A549 (cell line): ENCODE measurements around the gene C1orf21. TPM values are rescaled to one million over a fixed set of nuclear protein-coding genes. Genes with fewer than 3 reads are reported as not detected.

Experiments used
- ATAC-seq, 2 experiments: fragments of 200-7000 bp in 1 of 2; fragments of >200 bp in 1 of 2; cut with Nextera tagmentation in 1 of 2; cut with Tn5 transposase in 1 of 2; 3 replicates each; pipeline versions ENCODE4 v1.8.0 to v1.9.1; 2018 to 2020; ENCODE audit warnings: mild to moderate bottlenecking in 1 of 2, moderate library complexity in 1 of 2
- CTCF ChIA-PET: fragments of 300-600 bp; sonication (Branson Sonifier 250); formaldehyde crosslinking; extraction: SDS; loops from one replicate; lab custom pipeline; 2021; ENCODE audit warnings: antibody characterized with exemption, inconsistent platforms; lab: Yijun Ruan, JAX
- POLR2A ChIA-PET: fragments of 350-600 bp; formaldehyde crosslinking; extraction: SDS; loops from one replicate; lab custom pipeline; 2021; ENCODE audit warnings: antibody characterized with exemption, inconsistent platforms; lab: Yijun Ruan, JAX
- DNase-seq, 2 experiments: peaks; one replicate each; pipeline versions ENCODE4 v3.0.0 to v3.0.0-alpha.2; 2011 to 2016; ENCODE audit warnings: low read depth in 1 of 2, low spot score in 1 of 2
- FAIRE-seq: peaks from 2 replicates; lab custom pipeline; 2011; peaks lifted over from hg19 to GRCh38; lab: Jason Lieb, UNC
- H3K27ac ChIP-seq, 2 experiments: fragments of >200 bp; sonication (Bioruptor Twin); formaldehyde crosslinking; 3 replicates each; pipeline ENCODE4 v1.5.1; 2016 to 2017
- H3K4me1 ChIP-seq: fragments of >200 bp; sonication (Bioruptor Twin); formaldehyde crosslinking; 3 replicates; pipeline ENCODE4 v1.6.1; 2016
- H3K4me2 ChIP-seq: fragments of >200 bp; sonication (Bioruptor Twin); formaldehyde crosslinking; 3 replicates; pipeline ENCODE4 v1.6.1; 2016
- H3K4me3 ChIP-seq: fragments of >200 bp; sonication (Bioruptor Twin); formaldehyde crosslinking; 3 replicates; pipeline ENCODE4 v1.5.1; 2016
- H3K9me3 ChIP-seq: fragments of >200 bp; sonication (Bioruptor Twin); formaldehyde crosslinking; 3 replicates; pipeline ENCODE4 v1.6.1; 2016
- ATOH8 ChIP-seq: fragments of 250-450 bp; sonication (Bioruptor Pico); IDR thresholded peaks from 2 replicates; pipeline ENCODE4 v1.5.0; 2020; ENCODE audit warnings: low read depth, mild to moderate bottlenecking, moderate library complexity
- BCL3 ChIP-seq: fragments of >200 bp; sonication (Bioruptor Twin); formaldehyde crosslinking; IDR thresholded peaks from 3 replicates; pipeline ENCODE4 v1.6.1; 2016
- CBX8 ChIP-seq: fragments of 200-600 bp; sonication (generic); IDR thresholded peaks from 2 replicates; pipeline ENCODE4 v1.6.1; 2016
- CEBPB ChIP-seq, 2 experiments: fragments of >200 bp in 1 of 2; sonication (Bioruptor Twin) in 1 of 2; formaldehyde crosslinking in 1 of 2; IDR thresholded peaks; 2 replicates each; pipeline ENCODE4 v1.6.1; 2012 to 2016
- CHD2 ChIP-seq: fragments of 150-350 bp; IDR thresholded peaks from 2 replicates; pipeline ENCODE4 v1.6.1; 2014; ENCODE audit warnings: low read length; ENCODE audit not compliant: partially characterized antibody
- CTCF ChIP-seq: fragments of >200 bp; sonication (Bioruptor Twin); formaldehyde crosslinking; IDR thresholded peaks from 3 replicates; pipeline ENCODE4 v1.5.1; 2016
- EHF ChIP-seq: fragments of 250-450 bp; sonication (Bioruptor Pico); IDR thresholded peaks from 2 replicates; pipeline ENCODE4 v1.5.0; 2020; ENCODE audit warnings: mild to moderate bottlenecking
- EP300 ChIP-seq, 2 experiments: fragments of >200 bp; sonication (Bioruptor Twin); formaldehyde crosslinking; IDR thresholded peaks; 2 replicates in 1 of 2; 3 replicates in 1 of 2; pipeline ENCODE4 v1.6.1; 2016 to 2017
- ESRRA ChIP-seq: fragments of 150-350 bp; IDR thresholded peaks from 2 replicates; pipeline ENCODE4 v1.6.1; 2014; ENCODE audit warnings: mild to moderate bottlenecking, low read length, borderline replicate concordance
- HDAC2 ChIP-seq: fragments of 200-600 bp; sonication (generic); IDR thresholded peaks from 2 replicates; pipeline ENCODE4 v1.6.1; 2016
- HMGXB4 ChIP-seq: fragments of 250-450 bp; sonication (Bioruptor Pico); IDR thresholded peaks from 2 replicates; pipeline ENCODE4 v1.5.0; 2021; ENCODE audit warnings: mild to moderate bottlenecking, moderate library complexity, borderline replicate concordance
- HOXB13 ChIP-seq: fragments of 250-450 bp; sonication (Bioruptor Pico); IDR thresholded peaks from 2 replicates; pipeline ENCODE4 v1.5.0; 2020; ENCODE audit warnings: low read depth, mild to moderate bottlenecking, moderate library complexity
- JUN ChIP-seq, 2 experiments: fragments of >200 bp; sonication (Bioruptor Twin); formaldehyde crosslinking; IDR thresholded peaks; 2 replicates in 1 of 2; 3 replicates in 1 of 2; pipeline ENCODE4 v1.6.1; 2016 to 2017
- JUNB ChIP-seq: fragments of >200 bp; sonication (Bioruptor Twin); formaldehyde crosslinking; IDR thresholded peaks from 2 replicates; pipeline ENCODE4 v1.6.1; 2016
- KDM1A ChIP-seq: fragments of 200-600 bp; sonication (generic); IDR thresholded peaks from 2 replicates; pipeline ENCODE4 v1.6.1; 2016; ENCODE audit warnings: low read depth, mild to moderate bottlenecking
- MAFK ChIP-seq: fragments of 450-650 bp; IDR thresholded peaks from 2 replicates; pipeline ENCODE4 v1.6.1; 2014; ENCODE audit not compliant: partially characterized antibody
- MYC ChIP-seq: IDR thresholded peaks from 2 replicates; pipeline ENCODE4 v1.6.1; 2012; ENCODE audit warnings: mild to moderate bottlenecking, inconsistent platforms, low read length, improper control_type of control experiment, borderline replicate concordance
- NFE2L2 ChIP-seq: fragments of 150-350 bp; conservative IDR thresholded peaks from 2 replicates; pipeline ENCODE4 v1.6.1; 2014; ENCODE audit warnings: low read length
- POLR2AphosphoS2 ChIP-seq: conservative IDR thresholded peaks from 2 replicates; pipeline ENCODE4 v1.6.1; 2012; ENCODE audit warnings: low read length, improper control_type of control experiment, inconsistent platforms
- RCOR1 ChIP-seq: fragments of 150-350 bp; IDR thresholded peaks from 2 replicates; pipeline ENCODE4 v1.6.1; 2014; ENCODE audit warnings: antibody characterized with exemption, low read length, low read depth
- RFX5 ChIP-seq: fragments of 450-650 bp; IDR thresholded peaks from 2 replicates; pipeline ENCODE4 v1.7.1; 2014; ENCODE audit warnings: antibody characterized with exemption, mild to moderate bottlenecking, moderate library complexity
- RNF2 ChIP-seq: fragments of 200-600 bp; sonication (generic); IDR thresholded peaks from 2 replicates; pipeline ENCODE4 v1.6.1; 2016; ENCODE audit warnings: low read depth, mild to moderate bottlenecking, antibody characterized with exemption, moderate library complexity, borderline replicate concordance
- SMC3 ChIP-seq: fragments of >200 bp; sonication (Bioruptor Twin); formaldehyde crosslinking; IDR thresholded peaks from 3 replicates; pipeline ENCODE4 v1.6.1; 2018; ENCODE audit warnings: inconsistent platforms
- SREBF2 ChIP-seq: fragments of 450-650 bp; IDR thresholded peaks from 2 replicates; pipeline ENCODE4 v1.6.1; 2014; ENCODE audit warnings: mild to moderate bottlenecking, moderate library complexity
- TP53 ChIP-seq: fragments of 250-450 bp; sonication (Bioruptor Pico); IDR thresholded peaks from 2 replicates; pipeline ENCODE4 v1.5.0; 2021; ENCODE audit warnings: mild to moderate bottlenecking, moderate library complexity
- ZC3H11A ChIP-seq: fragments of 450-650 bp; IDR thresholded peaks from 2 replicates; pipeline ENCODE4 v1.6.1; 2014; ENCODE audit warnings: antibody characterized with exemption, mild to moderate bottlenecking
- ZNF302 ChIP-seq: fragments of 250-450 bp; sonication (Bioruptor Pico); IDR thresholded peaks from 2 replicates; pipeline ENCODE4 v1.9.0; 2021; ENCODE audit warnings: inconsistent platforms, mild to moderate bottlenecking, moderate library complexity
- WGBS: methylation state at CpG from one replicate; pipeline ENCODE4 v1.1.6; 2017; ENCODE audit errors: missing lambda C conversion rate; 5-methylcytosine and 5-hydroxymethylcytosine counted together
- polyA plus RNA-seq, 4 experiments: library from polyadenylated mRNA; depleted of rRNA in 3 of 4; stranded (reverse); fragments of >200 nt; fragmentation: RNase III in 1 of 4; extraction: RNeasy Plus Mini Kit Qiagen cat#74134 plus additional on column Dnase treatment in 1 of 4; gene quantifications; 2 replicates in 3 of 4; 3 replicates in 1 of 4; pipeline ENCODE4 v1.2.3, GENCODE V29; 2011 to 2017
- TF ChIP-seq, protein P1 (sequence below): fragments of 150-350 bp; IDR thresholded peaks from 2 replicates; pipeline ENCODE4 v1.6.1; 2014; ENCODE audit warnings: low read depth, mild to moderate bottlenecking, low read length

C1orf21 gene
- polyA plus RNA-seq, 2 of the 4 experiments (the other 2 are of a cell fraction) = 11.4 to 11.6 TPM

DNA sequence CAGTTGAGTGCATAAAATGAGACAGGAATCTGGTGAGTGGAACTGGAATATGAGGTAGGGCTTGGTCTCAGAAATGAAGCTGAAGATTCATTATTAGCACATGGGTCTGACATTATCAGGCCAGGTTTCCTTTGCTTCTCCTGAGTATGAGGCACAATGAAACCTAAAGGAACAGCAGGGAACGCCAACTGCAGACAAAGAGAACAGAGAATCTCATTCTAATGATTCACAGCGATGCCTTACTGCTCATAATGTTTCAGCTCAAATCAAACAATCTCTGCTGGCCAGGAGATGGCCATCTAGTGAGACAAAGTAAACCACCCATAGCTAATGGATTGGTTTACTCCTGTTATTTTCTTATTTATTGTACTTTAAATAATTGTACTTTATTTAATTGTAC lies 133.5 kb downstream of the C1orf21 start:
- peaks cover 12% of the 10 kb centered on the region; the same call in 1 of the 3 replicates for H3K4me1 ChIP-seq
- no peak overlapping the region for H3K4me2 ChIP-seq
- no peak for ATAC-seq
- no peak overlapping the region for H3K27ac ChIP-seq
- 29% methylated on average over 2 of the region's 2 CpGs for WGBS
- FAIRE-seq = no peak
- ChIA-PET CTCF (interaction anchor here (1.7 kb wide), 1 partner anchor 9 kb away, joined by 4 read pairs; no protein-coding TSS in a partner anchor), POLR2A (interaction anchor here (0.6 kb wide), 1 partner anchor 223 kb away, joined by 3 read pairs; no protein-coding TSS in a partner anchor)
- DNase-seq = no peak
- TF ChIP-seq BCL3 (no peak), NFE2L2 (no peak), JUNB (no peak), TP53 (CRISPR knock-in tag) (no peak), RCOR1 (no peak), ESRRA (no peak), EP300 (IDR thresholded peaks at IDR 0.05) (no peak)
- no peak overlapping the region for H3K4me3 ChIP-seq
- no peaks in the 10 kb centered on the region for H3K9me3 ChIP-seq

DNA sequence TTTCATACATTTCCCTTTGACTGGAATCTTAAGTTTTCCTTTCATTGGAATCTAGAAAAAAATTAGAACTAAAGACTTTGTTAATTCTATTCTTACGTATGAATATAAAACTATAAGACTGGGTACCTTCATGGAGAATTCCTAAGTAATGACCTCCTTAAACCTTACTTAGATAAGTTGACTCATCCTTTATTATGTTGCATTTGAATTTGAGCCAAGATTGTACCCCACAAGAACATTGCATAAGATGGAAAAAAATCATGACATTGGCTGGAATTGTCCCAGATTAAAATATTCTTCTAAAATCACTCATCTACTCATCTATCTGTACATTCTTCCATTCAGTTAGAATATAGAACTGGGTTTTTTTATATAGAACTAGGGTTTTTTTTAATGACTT lies 137.4 kb downstream of the C1orf21 start:
- POLR2A ChIA-PET = no interaction called here
- CTCF ChIA-PET = no interaction called here
- 90% methylated on average over 1 of the region's 1 CpG for WGBS
- H3K4me2 ChIP-seq = no peak overlapping the region
- peaks cover 12% of the 10 kb centered on the region; the same call in 1 of the 3 replicates for H3K4me1 ChIP-seq
- DNase-seq (no peak), ATAC-seq (no peak), FAIRE-seq (no peak)
- no peak overlapping the region for H3K4me3 ChIP-seq
- no peak for TF ChIP-seq RNF2
- TF ChIP-seq KDM1A = no peak
- no peak for TF ChIP-seq NFE2L2
- no peak for TF ChIP-seq MAFK
- TF ChIP-seq ATOH8 (CRISPR knock-in tag) = no peak
- TF ChIP-seq POLR2AphosphoS2 = no peak
- no peak for TF ChIP-seq CEBPB (IDR thresholded peaks at IDR 0.05)
- H3K9me3 ChIP-seq = no peaks in the 10 kb centered on the region
- no peak overlapping the region for H3K27ac ChIP-seq

DNA sequence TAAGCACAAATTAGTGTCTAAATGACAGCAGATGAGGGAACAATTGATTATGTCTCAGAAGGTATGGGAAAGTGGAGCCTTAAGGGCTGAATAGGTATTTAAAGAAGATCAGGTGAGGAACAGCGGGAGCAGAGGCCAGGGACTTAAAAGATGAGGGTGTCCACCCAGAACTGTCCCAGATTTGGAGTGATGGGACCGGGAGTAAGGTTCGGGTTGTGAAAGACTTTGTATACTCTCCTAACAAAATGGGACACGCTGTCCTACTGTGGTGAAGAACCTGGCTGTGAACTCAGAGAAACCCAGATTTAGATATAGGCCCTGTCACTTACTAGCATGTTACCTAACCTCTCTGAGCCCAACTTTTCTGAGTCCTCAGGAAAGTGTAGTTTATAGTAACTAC lies 140.6 kb downstream of the C1orf21 start:
- H3K4me1 ChIP-seq = peaks cover 6% of the 10 kb centered on the region; the same call in 1 of the 3 replicates

More for the DNA sequence above, 140.6 kb downstream of the C1orf21 start:
- no peaks in the 10 kb centered on the region for H3K9me3 ChIP-seq
- no peak overlapping the region for H3K4me2 ChIP-seq
- DNase-seq (no peak), FAIRE-seq (no peak), ATAC-seq (no peak)
- no peak overlapping the region for H3K27ac ChIP-seq
- no peak overlapping the region for H3K4me3 ChIP-seq
- TF ChIP-seq CHD2 = no peak
- TF ChIP-seq CBX8 = no peak
- no peak for TF ChIP-seq ZC3H11A
- no peak for TF ChIP-seq ZNF302 (CRISPR knock-in tag)
- TF ChIP-seq RFX5 = no peak
- no peak for TF ChIP-seq HMGXB4 (CRISPR knock-in tag)
- TF ChIP-seq CTCF = no peak
- TF ChIP-seq SREBF2 = no peak
- TF ChIP-seq EP300 (IDR thresholded peaks at IDR 0.05) = no peak
- TF ChIP-seq NFE2L2 = no peak
- TF ChIP-seq EHF = no peak
- TF ChIP-seq HOXB13 (CRISPR knock-in tag) = no peak
- TF ChIP-seq, protein P1, sequence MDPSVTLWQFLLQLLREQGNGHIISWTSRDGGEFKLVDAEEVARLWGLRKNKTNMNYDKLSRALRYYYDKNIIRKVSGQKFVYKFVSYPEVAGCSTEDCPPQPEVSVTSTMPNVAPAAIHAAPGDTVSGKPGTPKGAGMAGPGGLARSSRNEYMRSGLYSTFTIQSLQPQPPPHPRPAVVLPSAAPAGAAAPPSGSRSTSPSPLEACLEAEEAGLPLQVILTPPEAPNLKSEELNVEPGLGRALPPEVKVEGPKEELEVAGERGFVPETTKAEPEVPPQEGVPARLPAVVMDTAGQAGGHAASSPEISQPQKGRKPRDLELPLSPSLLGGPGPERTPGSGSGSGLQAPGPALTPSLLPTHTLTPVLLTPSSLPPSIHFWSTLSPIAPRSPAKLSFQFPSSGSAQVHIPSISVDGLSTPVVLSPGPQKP = no peak
- TF ChIP-seq MAFK = no peak
- TF ChIP-seq MYC = no peak
- no peak for TF ChIP-seq SMC3
- TF ChIP-seq HDAC2 = no peak
- TF ChIP-seq JUN (IDR thresholded peaks at IDR 0.05) = no peak
- POLR2A ChIA-PET = no interaction called here
- CTCF ChIA-PET = interaction anchor here (1.1 kb wide), 1 partner anchor 8 kb away, joined by 4 read pairs; no protein-coding TSS in a partner anchor
- 68% methylated on average over 4 of the region's 4 CpGs for WGBS
